CD14-positive monocyte (primary cell): ENCODE measurements around the gene ABTB2. TPM values are rescaled to one million over a fixed set of nuclear protein-coding genes. Genes with fewer than 3 reads are reported as not detected.

Source experiments
- DNase-seq, 3 donors: peaks; one replicate each; pipeline ENCODE4 v3.0.0-alpha.2; 2011 to 2022
- H2AFZ ChIP-seq: 2 replicates; pipeline ENCODE4 v1.6.0; 2012; ENCODE audit warnings: mild to moderate bottlenecking, low read depth, low read length, inconsistent platforms; ENCODE audit not compliant: insufficient read depth, poor library complexity, severe bottlenecking
- H3K27ac ChIP-seq, 2 donors: 1 replicate in 1 of 2; 2 replicates in 1 of 2; pipeline ENCODE4 v1.5.1; 2012 to 2013; ENCODE audit warnings: low read length in 2 of 2, control low read depth in 1 of 2, inconsistent platforms in 1 of 2, low read depth in 1 of 2, mild to moderate bottlenecking in 1 of 2
- H3K27me3 ChIP-seq, 2 donors: one replicate each; pipeline versions ENCODE4 v1.6.0 to v1.6.1; 2011 to 2013; ENCODE audit warnings: low read length in 2 of 2; ENCODE audit not compliant: control insufficient read depth in 2 of 2, insufficient read depth in 2 of 2
- H3K36me3 ChIP-seq, 2 donors: replicated peaks in 1 of 2; 1 replicate in 1 of 2; 2 replicates in 1 of 2; pipeline versions ENCODE4 v1.5.1 to v1.6.1; 2012 to 2013; ENCODE audit warnings: low read length in 2 of 2, control low read depth in 1 of 2, inconsistent platforms in 1 of 2, mild to moderate bottlenecking in 1 of 2; ENCODE audit not compliant: insufficient read depth in 2 of 2, control insufficient read depth in 1 of 2
- H3K4me1 ChIP-seq, 2 donors: 1 replicate in 1 of 2; 2 replicates in 1 of 2; pipeline versions ENCODE4 v1.5.1 to v1.6.1; 2012 to 2013; ENCODE audit warnings: low read length in 2 of 2, control low read depth in 1 of 2, inconsistent platforms in 1 of 2, mild to moderate bottlenecking in 1 of 2, moderate library complexity in 1 of 2; ENCODE audit not compliant: insufficient read depth in 2 of 2, control insufficient read depth in 1 of 2
- H3K4me2 ChIP-seq: replicated peaks from 2 replicates; pipeline ENCODE3; 2012; ENCODE audit warnings: low read length, moderate library complexity, mild to moderate bottlenecking; ENCODE audit not compliant: poor library complexity, severe bottlenecking; ENCODE audit errors: extremely low read depth
- H3K4me3 ChIP-seq, 3 experiments: fragments of 200-600 bp in 1 of 3; sonication (generic) in 1 of 3; replicated peaks in 1 of 3; 1 replicate in 2 of 3; 2 replicates in 1 of 3; pipeline ENCODE4 v1.5.1; 2011 to 2013; ENCODE audit warnings: low read length in 3 of 3, mild to moderate bottlenecking in 3 of 3, control low read depth in 2 of 3, low read depth in 2 of 3, inconsistent platforms in 1 of 3, moderate library complexity in 1 of 3
- H3K79me2 ChIP-seq: 2 replicates; pipeline ENCODE4 v1.6.0; 2012; ENCODE audit warnings: mild to moderate bottlenecking, control low read depth, inconsistent platforms, low read length, moderate library complexity; ENCODE audit not compliant: insufficient read depth
- H3K9ac ChIP-seq: 2 replicates; pipeline ENCODE4 v1.6.0; 2017; ENCODE audit warnings: low read length, mild to moderate bottlenecking; ENCODE audit not compliant: insufficient read depth, poor library complexity, severe bottlenecking
- H3K9me3 ChIP-seq, 2 donors: replicated peaks in 1 of 2; 1 replicate in 1 of 2; 2 replicates in 1 of 2; pipeline versions ENCODE4 v1.5.1 to v1.6.1; 2012 to 2013; ENCODE audit warnings: low read length in 2 of 2, control low read depth in 1 of 2; ENCODE audit not compliant: control insufficient read depth in 1 of 2, insufficient read depth in 1 of 2
- H4K20me1 ChIP-seq: 2 replicates; pipeline ENCODE4 v1.6.0; 2012; ENCODE audit warnings: mild to moderate bottlenecking, low read length, control low read depth, moderate library complexity; ENCODE audit not compliant: insufficient read depth
- H3K27ac Mint-ChIP-seq, 7 donors: one replicate each; pipeline ENCODE4 v1.8.0; 2020; ENCODE audit warnings: mild to moderate bottlenecking in 7 of 7, mixed read lengths in 7 of 7, moderate library complexity in 6 of 7, inconsistent platforms in 2 of 7
- H3K27me3 Mint-ChIP-seq, 3 donors: one replicate each; pipeline ENCODE4 v1.8.0; 2021 to 2022; ENCODE audit warnings: low read depth in 3 of 3, mild to moderate bottlenecking in 3 of 3, mixed read lengths in 3 of 3, moderate library complexity in 3 of 3, inconsistent platforms in 1 of 3
- H3K36me3 Mint-ChIP-seq, 2 donors: one replicate each; pipeline ENCODE4 v1.8.0; 2020; ENCODE audit warnings: mixed read lengths in 2 of 2, inconsistent platforms in 1 of 2, mild to moderate bottlenecking in 1 of 2
- H3K4me1 Mint-ChIP-seq: one replicate; pipeline ENCODE4 v1.8.0; 2020; ENCODE audit warnings: mild to moderate bottlenecking, mixed read lengths
- H3K4me3 Mint-ChIP-seq, 2 donors: one replicate each; pipeline ENCODE4 v1.8.0; 2020; ENCODE audit warnings: mild to moderate bottlenecking in 2 of 2, mixed read lengths in 2 of 2, moderate library complexity in 1 of 2
- H3K9me3 Mint-ChIP-seq, 7 donors: one replicate each; pipeline ENCODE4 v1.8.0; 2020 to 2022; ENCODE audit warnings: mixed read lengths in 7 of 7, mild to moderate bottlenecking in 6 of 7, moderate library complexity in 6 of 7, inconsistent platforms in 2 of 7
- CTCF ChIP-seq: fragments of 200-600 bp; IDR thresholded peaks from one replicate; pipeline ENCODE4 v1.8.0; 2022; ENCODE audit warnings: antibody characterized with exemption, mild to moderate bottlenecking
- WGBS: methylation state at CpG from one replicate; pipeline ENCODE4 v1.1.5; 2013; ENCODE audit warnings: missing lambda C conversion rate; ENCODE audit not compliant: insufficient coverage; 5-methylcytosine and 5-hydroxymethylcytosine counted together
- intact Hi-C, 2 donors: fragments of 100-400 bp; cut with micrococcal nuclease; formaldehyde crosslinking; loops; one replicate each; pipeline versions ENCODE4 v1.15.0 to v1.15.1; 2023
- polyA plus RNA-seq, 3 donors: library from polyadenylated mRNA; depleted of rRNA in 1 of 3; unstranded in 2 of 3; stranded (reverse) in 1 of 3; fragments of 300-500 nt in 2 of 3; fragments of >200 nt in 1 of 3; fragmentation: Illumina TruSeq in 2 of 3; gene quantifications; 1 replicate in 2 of 3; 2 replicates in 1 of 3; pipeline ENCODE4 v1.2.3, GENCODE V29; 2012 to 2021

The ABTB2 gene
- polyA plus RNA-seq, 3 donors, result 0.25 to 1.7 (median 0.26) TPM

DNA sequence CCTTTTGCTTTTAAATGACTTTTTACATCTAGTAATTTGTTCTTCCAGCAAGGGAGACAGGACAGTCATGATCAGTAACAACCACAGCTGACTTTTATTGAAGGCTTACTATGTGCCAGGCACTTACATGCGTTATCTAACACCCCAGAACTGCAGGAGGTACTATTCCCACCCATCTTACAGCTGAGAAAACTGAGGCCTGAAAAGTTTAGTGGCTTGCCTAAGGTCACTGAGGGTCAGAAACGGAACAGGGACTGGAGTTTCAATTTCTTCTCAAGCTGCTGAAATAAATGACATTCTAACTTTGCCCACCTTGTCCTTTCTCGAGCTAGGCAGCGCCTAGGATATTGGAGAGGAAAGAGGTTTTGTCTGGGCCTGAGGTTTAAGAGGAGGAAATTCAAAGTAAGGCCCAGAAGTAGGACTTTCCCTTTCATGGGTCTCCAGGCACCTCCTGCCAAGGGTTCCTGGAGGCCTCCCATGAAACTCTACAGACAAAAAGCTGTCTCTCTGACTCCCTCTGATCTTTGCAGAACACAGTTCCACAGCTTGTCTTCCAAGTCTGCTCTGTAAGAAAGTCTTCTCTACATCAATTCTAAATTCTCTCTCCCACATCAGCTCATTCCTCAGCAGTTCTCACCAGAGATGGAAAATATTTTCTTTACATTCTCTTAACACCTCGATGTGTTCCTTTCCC lies 150.2 kb downstream of the ABTB2 start:
- no peaks in the 10 kb centered on the region for H4K20me1 ChIP-seq
- peak overlapping the region in 1 of 2 donors; percentile 58 for H3K4me3 Mint-ChIP-seq
- peaks cover 43 to 46% of the 10 kb centered on the region in 2 donors for H3K4me1 ChIP-seq
- TF ChIP-seq CTCF, result no peak
- peak overlapping the region; percentile 51 for H3K4me2 ChIP-seq
- H3K36me3 Mint-ChIP-seq, result peaks cover 0 to 3% of the 10 kb centered on the region in 2 donors
- peak overlapping the region; percentile 55 to 86 (median 83) for H3K27ac Mint-ChIP-seq
- H3K9ac ChIP-seq, result peak overlapping the region; percentile 23
- H3K79me2 ChIP-seq, result no peaks in the 10 kb centered on the region
- peaks cover 51% of the 10 kb centered on the region for H3K4me1 Mint-ChIP-seq
- peak overlapping the region in 1 of 3 experiments; percentile 37 for H3K4me3 ChIP-seq
- no peaks in the 10 kb centered on the region for H3K27me3 ChIP-seq
- H3K27me3 Mint-ChIP-seq, result no peaks in the 10 kb centered on the region
- WGBS, result no CpG with 5 or more reads among the region's 5 CpGs
- no peaks in the 10 kb centered on the region for H3K36me3 ChIP-seq
- H2AFZ ChIP-seq, result no peak overlapping the region
- intact Hi-C loops, result no loop called here
- peak overlapping the region; percentile 34 to 81 for H3K27ac ChIP-seq
- DNase-seq, result peak in 2 of 3 donors; percentile 12 to 20
- no peaks in the 10 kb centered on the region for H3K9me3 Mint-ChIP-seq
- no peaks in the 10 kb centered on the region for H3K9me3 ChIP-seq

GRCh38 chr11:34206407-34207300 lies 151.2 kb downstream of the ABTB2 start:
- no peaks in the 10 kb centered on the region for H3K9me3 Mint-ChIP-seq
- 25% methylated on average over 2 of the region's 6 CpGs for WGBS
- H3K9me3 ChIP-seq, result no peaks in the 10 kb centered on the region
- peak overlapping the region; percentile 24 to 86 (median 70) for H3K27ac Mint-ChIP-seq
- peaks cover 0 to 2% (median 0%) of the 10 kb centered on the region in 3 donors for H3K27me3 Mint-ChIP-seq
- intact Hi-C loops, result no loop called here
- H3K27me3 ChIP-seq, result no peaks in the 10 kb centered on the region
- H3K36me3 ChIP-seq, result no peaks in the 10 kb centered on the region
- H4K20me1 ChIP-seq, result no peaks in the 10 kb centered on the region
- H3K79me2 ChIP-seq, result no peaks in the 10 kb centered on the region
- peak in 1 of 3 donors; percentile 9 for DNase-seq
- peak overlapping the region in 1 of 3 experiments; percentile 2 for H3K4me3 ChIP-seq
- no peak overlapping the region for H3K9ac ChIP-seq
- peak overlapping the region; percentile 12 for H3K4me2 ChIP-seq
- TF ChIP-seq CTCF, result no peak
- H3K4me1 Mint-ChIP-seq, result peaks cover 46% of the 10 kb centered on the region
- H3K4me1 ChIP-seq, result peaks cover 43 to 46% of the 10 kb centered on the region in 2 donors
- peak overlapping the region; percentile 41 to 81 for H3K27ac ChIP-seq
- H2AFZ ChIP-seq, result peak overlapping the region; percentile 67
- H3K4me3 Mint-ChIP-seq, result peak overlapping the region in 1 of 2 donors; percentile 31
- peaks cover 3 to 4% of the 10 kb centered on the region in 2 donors for H3K36me3 Mint-ChIP-seq
